Lower lobe of right lung (tissue), 2 donors: ENCODE measurements around the gene ZNF737. TPM values are rescaled to one million over a fixed set of nuclear protein-coding genes. Genes with fewer than 3 reads are reported as not detected.
"Not testable (repeated sequence)": the region's sequence is repeated elsewhere in the genome, so short reads cannot be mapped to it uniquely, and the experiment has no call there.

Source experiments
- ATAC-seq, 2 donors: fragments of 200-7000 bp; cut with Tn5 transposase; one replicate each; pipeline ENCODE4 v1.9.1; 2020 to 2022; ENCODE audit warnings: mild to moderate bottlenecking in 2 of 2, moderate library complexity in 2 of 2
- DNase-seq: peaks from one replicate; pipeline ENCODE4 v3.0.0-alpha.2; 2020
- H3K27ac ChIP-seq: fragments of 200-600 bp; one replicate; pipeline ENCODE4 v1.8.0; 2022
- H3K27me3 ChIP-seq: fragments of 200-600 bp; one replicate; pipeline ENCODE4 v1.8.0; 2022; ENCODE audit warnings: low read depth
- H3K36me3 ChIP-seq: fragments of 200-600 bp; one replicate; pipeline ENCODE4 v1.8.0; 2022; ENCODE audit warnings: mild to moderate bottlenecking
- H3K4me1 ChIP-seq: fragments of 200-600 bp; one replicate; pipeline ENCODE4 v1.8.0; 2022
- H3K4me3 ChIP-seq: fragments of 200-600 bp; one replicate; pipeline ENCODE4 v1.8.0; 2022; ENCODE audit warnings: mild to moderate bottlenecking
- H3K9me3 ChIP-seq: fragments of 200-600 bp; one replicate; pipeline ENCODE4 v1.8.0; 2022
- intact Hi-C: fragments of 100-400 bp; cut with DNase I; formaldehyde crosslinking; loops from one replicate; pipeline ENCODE4 v1.11.0; 2022
- total RNA-seq: library from RNA; stranded (reverse); fragmentation: NEBNext Ultra II Directional; extraction: Animal tissue kit (Norgen Biotek cat#: 25700); gene quantifications from one replicate; pipeline ENCODE4 v1.2.1, GENCODE V29; 2021
- TF ChIP-seq, protein P1 (sequence below): fragments of 200-600 bp; IDR thresholded peaks from one replicate; pipeline ENCODE4 v1.8.0; 2022; ENCODE audit warnings: antibody characterized with exemption, mild to moderate bottlenecking
- donor health status: DM: no; HTN: yes; CAD: no; lungs with severe emphysema.

The ZNF737 gene
- total RNA-seq, 1 donor from 2014 or later = 18.3 TPM

DNA sequence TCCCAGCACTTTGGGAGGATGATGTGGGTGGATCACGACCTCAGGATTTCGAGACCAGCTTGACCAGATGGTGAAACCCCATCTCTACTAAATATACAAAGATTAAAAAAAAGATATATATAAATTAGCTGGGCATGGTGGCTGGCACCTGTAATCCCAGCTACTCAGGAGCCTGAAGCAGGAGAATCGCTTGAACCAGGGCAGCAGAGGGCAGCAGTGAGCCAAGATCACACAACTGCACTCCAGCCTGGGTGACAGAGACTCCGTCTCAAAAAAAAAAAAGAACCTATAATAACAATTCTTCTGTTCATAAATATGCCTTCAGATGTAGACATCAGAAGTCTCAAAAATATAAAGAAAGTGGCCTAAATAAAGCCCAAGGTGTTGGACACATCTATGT is 7.6 kb downstream of the ZNF737 start:
- no peak for DNase-seq
- ATAC-seq = no peak

DNA sequence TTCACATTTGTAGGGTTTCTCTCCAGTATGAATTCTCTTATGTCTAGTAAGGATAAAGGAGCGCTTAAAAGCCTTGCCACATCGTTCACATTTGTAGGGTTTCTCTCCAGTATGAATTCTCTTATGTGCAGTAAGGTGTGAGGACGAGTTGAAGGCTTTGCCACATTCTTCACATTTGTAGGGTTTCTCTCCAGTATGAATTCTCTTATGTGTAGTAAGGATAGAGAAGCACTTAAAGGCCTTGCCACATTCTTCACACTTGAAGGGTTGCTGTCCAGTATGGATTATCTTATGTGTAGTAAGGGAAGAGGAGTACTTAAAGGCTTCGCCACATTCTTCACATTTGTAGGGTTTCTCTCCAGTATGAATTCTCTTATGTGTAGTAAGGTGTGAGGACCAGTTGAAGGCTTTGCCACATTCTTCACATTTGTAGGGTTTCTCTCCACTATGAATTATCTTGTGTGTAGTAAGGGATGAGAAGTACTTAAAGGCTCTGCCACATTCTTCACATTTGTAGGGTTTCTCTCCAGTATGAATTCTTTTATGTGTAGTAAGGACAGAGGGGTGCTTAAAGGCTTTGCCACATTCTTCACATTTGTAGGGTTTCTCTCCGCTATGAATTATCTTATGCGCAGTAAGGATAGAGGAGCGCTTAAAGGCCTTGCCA is 20.8 kb downstream of the ZNF737 start:
- H3K27me3 ChIP-seq, DNase-seq, H3K4me1 ChIP-seq, ATAC-seq, H3K27ac ChIP-seq, intact Hi-C loops, H3K4me3 ChIP-seq: not testable (repeated sequence)
- Histone ChIP-seq H3K36me3 (peaks cover 49% of the 10 kb centered on the region), H3K9me3 (peaks cover 100% of the 10 kb centered on the region)

More for the DNA sequence above, 7.6 kb downstream of the ZNF737 start:
- Histone ChIP-seq H3K9me3 (peaks cover 85% of the 10 kb centered on the region), H3K4me3 (no peak overlapping the region), H3K27me3 (no peaks in the 10 kb centered on the region), H3K36me3 (peaks cover 5% of the 10 kb centered on the region), H3K4me1 (no peaks in the 10 kb centered on the region), H3K27ac (no peak overlapping the region)
- TF ChIP-seq, protein P1, sequence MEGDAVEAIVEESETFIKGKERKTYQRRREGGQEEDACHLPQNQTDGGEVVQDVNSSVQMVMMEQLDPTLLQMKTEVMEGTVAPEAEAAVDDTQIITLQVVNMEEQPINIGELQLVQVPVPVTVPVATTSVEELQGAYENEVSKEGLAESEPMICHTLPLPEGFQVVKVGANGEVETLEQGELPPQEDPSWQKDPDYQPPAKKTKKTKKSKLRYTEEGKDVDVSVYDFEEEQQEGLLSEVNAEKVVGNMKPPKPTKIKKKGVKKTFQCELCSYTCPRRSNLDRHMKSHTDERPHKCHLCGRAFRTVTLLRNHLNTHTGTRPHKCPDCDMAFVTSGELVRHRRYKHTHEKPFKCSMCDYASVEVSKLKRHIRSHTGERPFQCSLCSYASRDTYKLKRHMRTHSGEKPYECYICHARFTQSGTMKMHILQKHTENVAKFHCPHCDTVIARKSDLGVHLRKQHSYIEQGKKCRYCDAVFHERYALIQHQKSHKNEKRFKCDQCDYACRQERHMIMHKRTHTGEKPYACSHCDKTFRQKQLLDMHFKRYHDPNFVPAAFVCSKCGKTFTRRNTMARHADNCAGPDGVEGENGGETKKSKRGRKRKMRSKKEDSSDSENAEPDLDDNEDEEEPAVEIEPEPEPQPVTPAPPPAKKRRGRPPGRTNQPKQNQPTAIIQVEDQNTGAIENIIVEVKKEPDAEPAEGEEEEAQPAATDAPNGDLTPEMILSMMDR = peak; percentile 12
- intact Hi-C loops = no loop called here

DNA sequence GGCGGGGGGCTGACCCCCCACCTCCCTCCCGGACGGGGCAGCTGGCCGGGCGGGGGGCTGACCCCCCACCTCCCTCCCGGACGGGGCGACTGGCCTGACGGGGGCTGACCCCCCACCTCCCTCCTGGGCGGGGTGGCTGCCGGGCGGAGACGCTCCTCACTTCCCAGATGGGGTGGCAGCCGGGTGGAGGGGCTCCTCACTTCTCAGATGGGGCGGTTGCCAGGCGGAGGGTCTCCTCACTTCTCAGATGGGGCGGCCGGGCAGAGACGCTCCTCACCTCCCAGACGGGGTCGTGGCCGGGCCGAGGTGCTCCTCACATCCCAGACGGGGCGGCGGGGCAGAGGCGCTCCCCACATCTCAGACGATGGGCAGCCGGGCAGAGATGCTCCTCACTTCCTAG is 35.3 kb downstream of the ZNF737 start:
- H3K27ac ChIP-seq, intact Hi-C loops, DNase-seq, H3K36me3 ChIP-seq, H3K4me1 ChIP-seq, ATAC-seq, H3K4me3 ChIP-seq, H3K27me3 ChIP-seq: not testable (repeated sequence)
- peaks cover 57% of the 10 kb centered on the region for H3K9me3 ChIP-seq

DNA sequence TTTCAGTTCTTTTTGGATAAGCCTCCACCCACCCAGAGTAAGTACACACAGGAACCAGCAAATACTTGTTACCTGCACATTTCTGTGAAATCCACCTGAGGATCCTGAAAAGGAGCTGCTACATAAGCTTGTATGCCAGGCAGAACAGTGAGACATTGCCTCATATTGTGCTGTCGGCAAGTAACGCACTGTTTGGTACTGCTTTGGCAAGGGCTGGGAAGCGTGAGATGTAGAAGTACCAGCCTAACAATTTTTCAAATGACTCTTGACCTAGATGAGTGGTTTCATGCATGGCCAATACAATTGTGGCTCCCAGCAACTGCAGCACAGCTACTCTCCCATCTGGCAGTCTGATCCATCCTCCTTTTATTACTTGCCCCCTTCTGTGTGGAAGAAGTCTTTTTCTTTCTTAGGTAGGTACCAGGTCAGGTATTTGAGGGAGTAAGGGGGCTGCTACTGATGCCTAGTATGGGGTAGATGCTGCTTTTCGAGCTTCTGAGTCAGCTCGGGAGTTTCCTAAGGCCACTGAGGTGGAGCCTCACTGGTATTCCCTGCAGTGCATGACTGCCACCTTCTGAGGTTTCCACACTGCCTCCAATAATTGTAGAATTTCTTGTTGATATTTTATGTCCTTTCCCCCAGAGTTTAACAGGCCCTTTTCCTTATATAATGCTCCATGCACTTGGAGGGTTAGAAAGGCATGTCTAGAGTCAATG is 52.2 kb downstream of the ZNF737 start:
- no peak overlapping the region for H3K27ac ChIP-seq
- intact Hi-C loops = no loop called here
- no peaks in the 10 kb centered on the region for H3K4me1 ChIP-seq
- H3K9me3 ChIP-seq = peaks cover 17% of the 10 kb centered on the region
- TF ChIP-seq, protein P1 = no peak
- DNase-seq (no peak), ATAC-seq (peak; percentile 62 to 68)
- no peak overlapping the region for H3K4me3 ChIP-seq
- no peaks in the 10 kb centered on the region for H3K36me3 ChIP-seq
- H3K27me3 ChIP-seq = no peaks in the 10 kb centered on the region

DNA sequence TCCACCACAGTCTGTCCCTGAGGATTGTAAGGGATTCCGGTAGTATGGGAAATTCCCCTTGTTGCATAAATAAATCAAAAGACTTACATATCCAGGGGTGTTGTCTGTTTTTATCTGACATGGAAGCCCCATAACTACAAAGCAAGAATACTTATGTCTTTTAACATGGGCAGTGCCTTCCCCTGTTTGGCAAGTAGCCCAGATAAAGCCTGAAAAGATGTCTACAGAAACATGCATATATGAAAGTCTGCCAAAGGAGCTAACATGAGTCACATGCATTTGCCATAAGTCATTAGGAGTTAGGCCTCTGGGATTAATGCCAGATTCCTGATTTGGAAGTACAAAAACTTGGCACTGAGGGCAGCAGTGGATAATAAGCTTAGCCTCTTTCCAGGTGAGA is 62.1 kb downstream of the ZNF737 start:
- Histone ChIP-seq H3K27me3 (no peaks in the 10 kb centered on the region), H3K4me1 (no peaks in the 10 kb centered on the region), H3K27ac (no peak overlapping the region), H3K36me3 (no peaks in the 10 kb centered on the region), H3K9me3 (peaks cover 5% of the 10 kb centered on the region), H3K4me3 (no peak overlapping the region)
- TF ChIP-seq, protein P1 = no peak
- DNase-seq (no peak), ATAC-seq (no peak)
- intact Hi-C loops = no loop called here

Other genes with a start within 250 kb of the ZNF737 start
- 14.0 TPM for gene ZNF626, start 95.8 kb upstream of the ZNF737 start, total RNA-seq
- gene ZNF66, start 210.5 kb upstream of the ZNF737 start, total RNA-seq = 7.6 TPM